Measurements from ENCODE around the gene AP5S1.

DNA sequence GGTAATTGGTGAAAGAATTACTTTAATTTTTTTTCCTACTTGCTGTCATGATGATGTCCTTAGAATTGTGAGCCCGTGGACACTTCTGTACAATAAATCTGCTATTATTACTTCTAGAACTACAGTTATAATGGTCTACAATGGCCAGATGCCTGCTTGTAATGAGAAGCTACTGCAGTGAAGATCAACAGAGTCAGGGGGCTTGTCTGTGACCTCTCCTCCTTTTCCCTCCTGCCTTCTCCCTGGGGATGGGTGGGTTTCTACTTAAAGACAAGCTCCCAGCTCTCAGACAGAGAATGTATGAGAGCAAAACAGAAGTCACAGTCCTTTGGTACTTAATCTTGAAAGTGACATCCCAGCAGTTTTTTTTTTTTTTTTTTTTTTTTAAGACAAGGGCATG is 55.7 kb downstream of the AP5S1 start:
- TF ChIP-seq, protein P1, sequence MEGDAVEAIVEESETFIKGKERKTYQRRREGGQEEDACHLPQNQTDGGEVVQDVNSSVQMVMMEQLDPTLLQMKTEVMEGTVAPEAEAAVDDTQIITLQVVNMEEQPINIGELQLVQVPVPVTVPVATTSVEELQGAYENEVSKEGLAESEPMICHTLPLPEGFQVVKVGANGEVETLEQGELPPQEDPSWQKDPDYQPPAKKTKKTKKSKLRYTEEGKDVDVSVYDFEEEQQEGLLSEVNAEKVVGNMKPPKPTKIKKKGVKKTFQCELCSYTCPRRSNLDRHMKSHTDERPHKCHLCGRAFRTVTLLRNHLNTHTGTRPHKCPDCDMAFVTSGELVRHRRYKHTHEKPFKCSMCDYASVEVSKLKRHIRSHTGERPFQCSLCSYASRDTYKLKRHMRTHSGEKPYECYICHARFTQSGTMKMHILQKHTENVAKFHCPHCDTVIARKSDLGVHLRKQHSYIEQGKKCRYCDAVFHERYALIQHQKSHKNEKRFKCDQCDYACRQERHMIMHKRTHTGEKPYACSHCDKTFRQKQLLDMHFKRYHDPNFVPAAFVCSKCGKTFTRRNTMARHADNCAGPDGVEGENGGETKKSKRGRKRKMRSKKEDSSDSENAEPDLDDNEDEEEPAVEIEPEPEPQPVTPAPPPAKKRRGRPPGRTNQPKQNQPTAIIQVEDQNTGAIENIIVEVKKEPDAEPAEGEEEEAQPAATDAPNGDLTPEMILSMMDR (IDR thresholded peaks at IDR 0.05) = no peak
- no peak for TF ChIP-seq POLR2A (IDR thresholded peaks at IDR 0.05)

All from uterus (tissue), 2 donors.